ENCODE results near the gene KCNH4.
"Not testable (repeated sequence)": the region's sequence is repeated elsewhere in the genome, so short reads cannot be mapped to it uniquely, and the experiment has no call there.

The KCNH4 gene

GRCh38 chr17:42153919-42154742, 26.8 kb downstream of the KCNH4 start:
- peak overlapping the region; percentile 94 for H4K8ac ChIP-seq (ENCODE audit: low read length)
- peak; percentile 69 for DNase-seq
- H2BK12ac ChIP-seq (ENCODE audit: low read length in 2 of 2) = peak overlapping the region in 1 of 2 experiments; percentile 12
- H3K27ac ChIP-seq (ENCODE audit: low read length, poor library complexity, severe bottlenecking) = peak overlapping the region; percentile 24
- H3K9ac ChIP-seq (ENCODE audit: low read length) = peak overlapping the region; percentile 100
- no peaks in the 10 kb centered on the region for H3K27me3 ChIP-seq (ENCODE audit: control insufficient read depth in 1 of 2, insufficient read depth in 1 of 2, low read length in 2 of 2)
- H2BK5ac ChIP-seq (ENCODE audit: low read depth, low read length, poor library complexity, severe bottlenecking) = no peak overlapping the region
- peak overlapping the region; percentile 79 for H3K4me2 ChIP-seq (ENCODE audit: low read length, poor library complexity, severe bottlenecking)
- H3K4me1 ChIP-seq (ENCODE audit: control insufficient read depth, insufficient read depth, low read depth, low read length) = peaks cover 18% of the 10 kb centered on the region
- no peak overlapping the region for H2BK120ac ChIP-seq (ENCODE audit: low read depth, low read length)
- H3K4me3 ChIP-seq (ENCODE audit: insufficient read depth in 1 of 2, low read depth in 1 of 2, low read length in 2 of 2) = peak overlapping the region; percentile 93 to 100
- peak overlapping the region; percentile 79 to 94 for H3K18ac ChIP-seq (ENCODE audit: low read depth in 1 of 2, low read length in 2 of 2)
- peak overlapping the region; percentile 52 to 86 for H3K4ac ChIP-seq (ENCODE audit: low read depth in 1 of 2, low read length in 2 of 2)
- H2AK5ac ChIP-seq (ENCODE audit: low read length, severe bottlenecking) = no peak overlapping the region
- H3K9me3 ChIP-seq (ENCODE audit: control insufficient read depth, low read length) = no peaks in the 10 kb centered on the region
- H3K79me1 ChIP-seq (replicated peaks; ENCODE audit: low read length, poor library complexity, severe bottlenecking) = peaks cover 2% of the 10 kb centered on the region
- H3K23ac ChIP-seq (ENCODE audit: low read length in 2 of 2) = no peak overlapping the region
- 10% methylated on average over 8 of the region's 15 CpGs for WGBS
- H2AFZ ChIP-seq (ENCODE audit: low read depth, low read length) = no peak overlapping the region
- H3K36me3 ChIP-seq (ENCODE audit: control insufficient read depth in 1 of 2, insufficient read depth in 2 of 2, low read depth in 1 of 2, low read length in 2 of 2) = peaks cover 9 to 13% of the 10 kb centered on the region in 2 experiments
- peak overlapping the region in 1 of 2 experiments; percentile 83 for H3K14ac ChIP-seq (ENCODE audit: low read length in 2 of 2)
- peak overlapping the region; percentile 84 for H4K91ac ChIP-seq (ENCODE audit: low read length)
- no peak overlapping the region for H2BK15ac ChIP-seq (ENCODE audit: low read depth, poor library complexity, severe bottlenecking)

- Histone ChIP-seq H3K14ac (ENCODE audit: low read length in 2 of 2) (no peak overlapping the region), H3K27me3 (ENCODE audit: control insufficient read depth in 1 of 2, insufficient read depth in 1 of 2, low read length in 2 of 2) (no peaks in the 10 kb centered on the region), H3K9me3 (ENCODE audit: control insufficient read depth, low read length) (no peaks in the 10 kb centered on the region), H2BK15ac (ENCODE audit: low read depth, poor library complexity, severe bottlenecking) (no peak overlapping the region), H3K36me3 (ENCODE audit: control insufficient read depth in 1 of 2, insufficient read depth in 2 of 2, low read depth in 1 of 2, low read length in 2 of 2) (peaks cover 33 to 39% of the 10 kb centered on the region in 2 experiments), H3K4ac (ENCODE audit: low read depth in 1 of 2, low read length in 2 of 2) (no peak overlapping the region), H3K23ac (ENCODE audit: low read length in 2 of 2) (no peak overlapping the region), H2BK12ac (ENCODE audit: low read length in 2 of 2) (no peak overlapping the region), H4K91ac (ENCODE audit: low read length) (no peak overlapping the region), H3K4me3 (ENCODE audit: insufficient read depth in 1 of 2, low read depth in 1 of 2, low read length in 2 of 2) (no peak overlapping the region), H2BK5ac (ENCODE audit: low read depth, low read length, poor library complexity, severe bottlenecking) (no peak overlapping the region), H2BK120ac (ENCODE audit: low read depth, low read length) (no peak overlapping the region), H3K4me2 (ENCODE audit: low read length, poor library complexity, severe bottlenecking) (no peak overlapping the region), H3K79me1 (replicated peaks; ENCODE audit: low read length, poor library complexity, severe bottlenecking) (peaks cover 12% of the 10 kb centered on the region), H3K27ac (ENCODE audit: low read length, poor library complexity, severe bottlenecking) (no peak overlapping the region), H3K4me1 (ENCODE audit: control insufficient read depth, insufficient read depth, low read depth, low read length) (peaks cover 11% of the 10 kb centered on the region), H3K9ac (ENCODE audit: low read length) (no peak overlapping the region), H2AK5ac (ENCODE audit: low read length, severe bottlenecking) (no peak overlapping the region), H3K18ac (ENCODE audit: low read depth in 1 of 2, low read length in 2 of 2) (no peak overlapping the region), H2AFZ (ENCODE audit: low read depth, low read length) (no peak overlapping the region), H4K8ac (ENCODE audit: low read length) (no peak overlapping the region)
- 92% methylated on average over 11 of the region's 13 CpGs for WGBS
- DNase-seq = no peak
Observed at GRCh38 chr17:42146911-42147607, 33.9 kb downstream of the KCNH4 start.

GRCh38 chr17:42143138-42143537, 37.8 kb downstream of the KCNH4 start:
- WGBS = 93% methylated on average over 4 of the region's 4 CpGs

GRCh38 chr17:42142371-42142896, 38.5 kb downstream of the KCNH4 start:
- Histone ChIP-seq H2AK5ac (ENCODE audit: low read length, severe bottlenecking) (no peak overlapping the region), H2BK5ac (ENCODE audit: low read depth, low read length, poor library complexity, severe bottlenecking) (no peak overlapping the region), H3K14ac (ENCODE audit: low read length in 2 of 2) (no peak overlapping the region), H3K4me1 (ENCODE audit: control insufficient read depth, insufficient read depth, low read depth, low read length) (peaks cover 34% of the 10 kb centered on the region), H3K27me3 (ENCODE audit: control insufficient read depth in 1 of 2, insufficient read depth in 1 of 2, low read length in 2 of 2) (no peaks in the 10 kb centered on the region), H3K27ac (ENCODE audit: low read length, poor library complexity, severe bottlenecking) (peak overlapping the region; percentile 53), H3K79me1 (replicated peaks; ENCODE audit: low read length, poor library complexity, severe bottlenecking) (peaks cover 12% of the 10 kb centered on the region), H3K4me3 (ENCODE audit: insufficient read depth in 1 of 2, low read depth in 1 of 2, low read length in 2 of 2) (peak overlapping the region in 1 of 2 experiments; percentile 25), H3K4ac (ENCODE audit: low read depth in 1 of 2, low read length in 2 of 2) (no peak overlapping the region), H4K8ac (ENCODE audit: low read length) (no peak overlapping the region), H3K23ac (ENCODE audit: low read length in 2 of 2) (no peak overlapping the region), H3K4me2 (ENCODE audit: low read length, poor library complexity, severe bottlenecking) (peak overlapping the region; percentile 7), H2AFZ (ENCODE audit: low read depth, low read length) (no peak overlapping the region), H3K9ac (ENCODE audit: low read length) (peak overlapping the region; percentile 34), H3K36me3 (ENCODE audit: control insufficient read depth in 1 of 2, insufficient read depth in 2 of 2, low read depth in 1 of 2, low read length in 2 of 2) (peaks cover 27 to 33% of the 10 kb centered on the region in 2 experiments), H2BK15ac (ENCODE audit: low read depth, poor library complexity, severe bottlenecking) (no peak overlapping the region), H3K18ac (ENCODE audit: low read depth in 1 of 2, low read length in 2 of 2) (no peak overlapping the region), H4K91ac (ENCODE audit: low read length) (no peak overlapping the region), H3K9me3 (ENCODE audit: control insufficient read depth, low read length) (no peaks in the 10 kb centered on the region), H2BK12ac (ENCODE audit: low read length in 2 of 2) (no peak overlapping the region), H2BK120ac (ENCODE audit: low read depth, low read length) (no peak overlapping the region)
- peak; percentile 31 for DNase-seq
- WGBS = 86% methylated on average over 7 of the region's 7 CpGs

More at GRCh38 chr17:42143138-42143537, 37.8 kb downstream of the KCNH4 start:
- not testable (repeated sequence) for H4K8ac ChIP-seq (ENCODE audit: low read length); H3K9me3 ChIP-seq (ENCODE audit: control insufficient read depth, low read length); H3K14ac ChIP-seq (ENCODE audit: low read length in 2 of 2); H2BK15ac ChIP-seq (ENCODE audit: low read depth, poor library complexity, severe bottlenecking); H3K27me3 ChIP-seq (ENCODE audit: control insufficient read depth in 1 of 2, insufficient read depth in 1 of 2, low read length in 2 of 2); H2BK12ac ChIP-seq (ENCODE audit: low read length in 2 of 2); H2AK5ac ChIP-seq (ENCODE audit: low read length, severe bottlenecking); DNase-seq; H3K23ac ChIP-seq (ENCODE audit: low read length in 2 of 2); H2BK120ac ChIP-seq (ENCODE audit: low read depth, low read length); H3K9ac ChIP-seq (ENCODE audit: low read length); H3K18ac ChIP-seq (ENCODE audit: low read depth in 1 of 2, low read length in 2 of 2); H4K91ac ChIP-seq (ENCODE audit: low read length); H3K4ac ChIP-seq (ENCODE audit: low read depth in 1 of 2, low read length in 2 of 2); H3K4me2 ChIP-seq (ENCODE audit: low read length, poor library complexity, severe bottlenecking); H2AFZ ChIP-seq (ENCODE audit: low read depth, low read length); H2BK5ac ChIP-seq (ENCODE audit: low read depth, low read length, poor library complexity, severe bottlenecking)
- Histone ChIP-seq H3K36me3 (ENCODE audit: control insufficient read depth in 1 of 2, insufficient read depth in 2 of 2, low read depth in 1 of 2, low read length in 2 of 2) (peaks cover 31 to 38% of the 10 kb centered on the region in 2 experiments), H3K4me3 (ENCODE audit: insufficient read depth in 1 of 2, low read depth in 1 of 2, low read length in 2 of 2) (peak overlapping the region in 1 of 2 experiments; percentile 25), H3K27ac (ENCODE audit: low read length, poor library complexity, severe bottlenecking) (peak overlapping the region; percentile 4), H3K4me1 (ENCODE audit: control insufficient read depth, insufficient read depth, low read depth, low read length) (peaks cover 33% of the 10 kb centered on the region), H3K79me1 (replicated peaks; ENCODE audit: low read length, poor library complexity, severe bottlenecking) (peaks cover 12% of the 10 kb centered on the region)
